HG03571 (cell line): ENCODE measurements around the gene IGSF9.

Source experiments
- ATAC-seq: cut with Tn5 transposase; IDR thresholded peaks from one replicate; pipeline ENCODE4 v1.9.1; 2021; ENCODE audit not compliant: unreplicated experiment

IGSF9 gene

DNA sequence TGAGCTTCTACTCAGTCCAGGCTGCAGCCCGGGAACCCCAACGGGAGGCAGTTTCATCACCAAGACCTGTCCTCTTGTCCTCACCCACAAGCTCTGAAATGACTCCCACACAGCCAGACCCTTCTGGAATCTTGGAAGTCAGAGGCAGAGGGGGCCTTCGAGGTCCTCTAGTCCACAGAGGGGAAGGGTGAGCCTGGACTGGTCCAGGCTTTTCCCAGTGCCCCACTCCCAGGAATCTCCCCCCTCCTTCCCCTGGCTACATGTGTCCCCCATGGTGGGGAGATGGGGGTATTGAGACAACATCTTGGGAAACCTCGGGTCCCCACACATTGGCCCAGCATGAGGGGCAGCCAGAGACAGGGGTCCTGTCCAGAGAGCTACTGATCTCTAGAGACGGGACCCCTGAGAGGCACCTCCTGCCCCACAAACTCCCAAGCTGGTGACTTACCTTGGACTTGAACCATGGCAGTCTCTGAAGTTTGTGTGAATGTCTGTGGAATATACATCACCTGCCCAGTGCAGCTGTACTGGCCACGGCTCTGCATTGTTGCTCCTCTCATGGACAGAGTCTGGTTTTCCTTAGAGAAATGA lies 28.0 kb upstream of the IGSF9 start:
- ATAC-seq = no peak

DNA sequence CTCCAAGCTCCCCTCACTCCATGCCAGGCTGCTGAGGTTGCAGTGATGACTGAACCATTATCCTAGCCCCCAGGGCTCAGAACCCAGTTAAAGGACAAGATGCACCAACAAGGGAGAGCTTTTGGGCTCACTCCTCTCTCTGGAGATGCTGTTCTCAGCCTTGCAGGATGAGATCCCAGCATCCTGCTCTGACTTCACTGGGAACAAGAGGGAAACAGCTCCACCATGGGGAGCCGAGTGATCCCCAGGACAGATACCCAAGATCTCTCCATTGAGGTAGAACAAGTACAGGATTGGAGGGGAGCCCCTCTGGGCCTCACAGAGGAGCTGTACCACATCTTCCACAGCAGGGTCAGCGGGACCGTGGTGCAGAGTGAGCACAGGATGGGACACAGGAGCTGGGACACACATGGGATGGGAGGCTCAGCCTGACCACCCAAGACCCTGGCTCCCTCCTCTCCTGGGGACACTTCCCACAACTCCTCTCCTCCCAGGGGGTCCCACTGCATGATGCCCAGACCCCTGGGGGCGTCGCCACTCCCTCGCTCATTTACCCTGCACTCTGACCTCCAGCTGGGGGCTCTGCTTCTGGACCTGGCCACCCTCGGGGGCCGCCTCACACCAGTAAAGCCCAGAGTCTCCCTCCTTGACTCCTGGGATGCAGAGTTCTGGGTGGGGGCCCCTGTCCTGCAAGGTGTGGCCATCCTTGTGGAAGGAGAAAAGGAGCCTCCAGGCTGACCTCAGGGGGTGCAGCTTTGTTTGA lies 27.2 kb upstream of the IGSF9 start:
- no peak for ATAC-seq

DNA sequence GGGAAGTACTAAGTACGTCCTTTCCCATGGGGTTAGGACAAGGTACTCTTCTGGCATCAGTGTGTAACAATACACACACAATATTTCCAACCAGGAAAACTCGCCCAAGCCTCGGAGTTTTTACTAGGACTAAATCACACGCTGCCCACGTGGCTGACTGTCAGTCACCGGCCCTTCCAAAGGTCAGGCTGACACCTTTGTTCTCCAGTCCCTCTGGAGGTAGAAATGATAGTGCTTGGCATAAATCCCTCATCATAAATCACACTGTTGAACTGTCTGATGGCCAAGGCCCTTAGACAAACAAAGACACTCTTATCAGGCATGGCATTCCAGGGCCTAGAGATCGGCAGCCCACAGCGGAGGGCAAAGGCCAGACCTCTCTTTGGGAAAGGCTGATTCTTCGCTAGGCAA lies 25.5 kb upstream of the IGSF9 start:
- no peak for ATAC-seq

DNA sequence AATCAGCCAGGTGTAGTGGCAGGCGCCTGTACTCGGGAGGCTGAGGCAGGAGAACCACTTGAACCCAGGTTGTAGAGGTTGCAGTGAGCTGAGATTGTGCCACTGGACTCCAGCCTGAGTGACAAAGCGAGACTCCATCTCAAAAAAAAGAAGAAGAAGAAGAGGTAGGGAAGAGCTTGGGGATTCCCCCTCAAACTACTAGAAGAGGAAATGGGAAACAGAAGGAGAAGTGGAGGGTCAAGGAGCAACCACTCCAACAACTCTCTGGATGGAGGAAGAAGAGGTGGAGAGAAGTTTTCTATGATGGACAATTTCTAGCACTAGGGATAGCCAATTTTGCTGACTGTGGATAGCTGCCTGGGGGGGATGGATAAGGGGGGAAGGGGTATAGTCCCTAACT lies 23.5 kb upstream of the IGSF9 start:
- ATAC-seq = no peak

DNA sequence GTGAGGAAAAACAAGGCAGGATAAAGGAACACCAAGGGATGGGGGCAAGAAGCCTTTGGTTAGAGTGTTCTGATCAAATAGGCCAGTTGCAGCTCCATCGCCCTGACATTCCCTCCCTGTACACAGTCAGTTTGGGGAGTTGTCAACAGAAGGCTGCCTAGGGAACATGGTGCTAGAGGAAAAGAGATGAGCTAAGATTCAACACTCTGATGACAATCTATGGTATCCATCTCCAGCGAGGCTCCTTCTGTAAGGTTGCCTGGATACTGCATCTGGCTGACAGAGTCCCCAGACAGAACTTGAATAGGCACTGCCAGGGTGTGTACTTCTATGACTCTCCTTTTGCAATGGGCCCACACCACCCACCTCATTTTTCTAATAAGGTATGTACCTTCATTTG lies 19.9 kb upstream of the IGSF9 start:
- ATAC-seq = no peak

DNA sequence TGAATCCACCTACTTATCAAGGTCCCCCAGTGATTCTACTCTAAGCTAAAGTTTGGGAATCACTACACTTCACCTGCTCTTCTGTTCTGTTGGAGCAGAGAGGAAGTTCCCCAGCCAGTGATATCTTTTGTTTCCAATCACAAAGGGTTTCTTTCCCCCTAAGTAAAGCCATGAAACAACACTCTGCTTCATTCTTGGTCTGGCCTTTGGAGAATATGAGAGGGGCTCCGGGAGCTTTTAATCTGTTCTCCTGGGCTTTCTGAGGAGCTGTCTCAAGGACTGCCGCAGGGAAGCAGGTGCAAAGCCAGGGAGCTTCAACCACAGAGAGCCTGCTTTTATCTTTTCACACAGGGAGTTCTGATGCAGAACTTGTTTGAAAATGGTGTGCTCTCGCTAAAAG lies 18.7 kb upstream of the IGSF9 start:
- ATAC-seq = no peak

DNA sequence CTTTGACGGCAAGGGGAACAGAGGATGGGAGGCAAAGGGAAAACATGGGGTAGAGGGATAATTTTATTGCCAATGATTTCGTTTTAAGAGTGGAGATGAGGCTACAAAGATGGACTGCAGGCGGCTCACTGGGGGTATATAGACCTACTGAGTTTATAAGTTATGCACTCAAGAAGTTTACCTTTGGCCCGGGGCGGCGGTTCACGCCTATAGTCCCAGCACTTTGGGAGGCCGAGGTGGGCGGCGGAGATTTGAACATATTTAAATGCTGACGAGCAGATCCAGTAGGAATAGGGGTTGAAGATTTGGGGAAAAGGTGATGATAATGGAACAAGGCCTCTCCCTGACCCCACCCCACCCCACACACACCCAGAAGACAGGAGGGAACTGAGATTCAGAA lies 16.8 kb upstream of the IGSF9 start:
- no peak for ATAC-seq

DNA sequence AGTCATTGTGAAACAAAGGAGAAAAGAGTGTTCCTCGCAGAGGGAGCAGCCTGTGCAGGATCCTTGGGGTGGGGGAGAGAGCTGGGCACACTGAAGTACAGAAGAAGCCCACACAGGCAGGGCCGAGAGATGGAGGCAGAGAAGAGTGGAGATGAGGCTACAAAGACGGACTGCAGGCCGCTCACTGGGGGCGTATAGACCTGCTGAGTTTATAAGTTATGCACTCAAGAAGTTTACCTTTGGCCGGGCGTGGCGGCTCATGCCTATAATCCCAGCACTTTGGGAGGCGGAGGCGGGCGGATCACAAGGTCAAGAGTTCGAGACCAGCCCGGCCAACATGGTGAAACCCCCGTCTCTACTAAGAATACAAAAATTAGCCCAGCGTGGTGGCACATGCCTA lies 16.2 kb upstream of the IGSF9 start:
- ATAC-seq = no peak

DNA sequence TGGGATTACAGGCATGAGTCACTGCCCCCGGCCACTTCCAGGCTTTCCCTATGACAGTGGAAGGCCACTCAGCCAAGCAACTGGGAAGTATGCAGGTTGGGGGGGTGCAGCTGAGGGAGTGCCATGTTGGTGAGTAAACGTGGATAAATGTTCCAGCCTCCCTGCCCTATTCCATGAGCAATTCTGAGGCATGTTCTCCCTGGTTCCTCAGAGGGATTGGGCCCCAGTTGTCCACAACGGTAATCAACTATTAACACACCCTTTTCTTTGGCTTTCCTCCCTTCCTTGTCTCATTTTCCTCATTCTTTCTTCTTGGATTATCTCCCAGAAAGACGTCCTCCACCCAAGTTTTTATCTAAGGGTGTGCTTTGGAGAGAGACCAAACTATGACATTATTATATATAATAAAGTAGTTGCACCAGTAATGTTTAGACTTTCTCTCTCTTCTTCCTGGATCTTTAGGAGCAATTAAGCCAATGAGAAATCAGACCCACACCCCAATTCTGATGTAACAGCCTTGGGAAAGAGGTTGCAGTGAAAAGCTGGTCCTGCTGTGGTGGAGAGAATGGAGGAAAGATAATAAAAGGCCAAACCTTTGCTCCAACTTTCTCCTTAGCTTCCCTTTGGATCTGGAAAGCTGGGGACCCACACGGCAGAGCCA lies 15.4 kb upstream of the IGSF9 start:
- no peak for ATAC-seq

DNA sequence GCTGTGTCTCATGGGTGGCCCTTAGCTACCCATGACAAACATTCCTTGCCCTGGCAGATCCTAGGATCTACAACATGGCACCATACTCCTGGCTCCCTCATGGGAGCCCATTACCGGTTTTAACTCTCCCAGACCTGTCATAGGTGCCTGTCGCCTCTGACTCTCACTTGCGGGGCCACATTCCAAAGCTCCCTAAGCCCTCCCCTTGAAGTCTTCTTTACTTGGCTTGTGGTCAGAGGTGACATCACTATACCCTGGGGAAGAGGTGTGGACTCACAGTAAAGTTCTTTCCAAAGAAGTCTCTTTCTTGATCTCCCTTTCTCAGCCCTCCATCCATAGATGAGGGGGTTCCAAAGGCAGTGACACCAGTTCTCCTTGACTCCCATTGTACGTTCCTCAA lies 14.0 kb upstream of the IGSF9 start:
- no peak for ATAC-seq

DNA sequence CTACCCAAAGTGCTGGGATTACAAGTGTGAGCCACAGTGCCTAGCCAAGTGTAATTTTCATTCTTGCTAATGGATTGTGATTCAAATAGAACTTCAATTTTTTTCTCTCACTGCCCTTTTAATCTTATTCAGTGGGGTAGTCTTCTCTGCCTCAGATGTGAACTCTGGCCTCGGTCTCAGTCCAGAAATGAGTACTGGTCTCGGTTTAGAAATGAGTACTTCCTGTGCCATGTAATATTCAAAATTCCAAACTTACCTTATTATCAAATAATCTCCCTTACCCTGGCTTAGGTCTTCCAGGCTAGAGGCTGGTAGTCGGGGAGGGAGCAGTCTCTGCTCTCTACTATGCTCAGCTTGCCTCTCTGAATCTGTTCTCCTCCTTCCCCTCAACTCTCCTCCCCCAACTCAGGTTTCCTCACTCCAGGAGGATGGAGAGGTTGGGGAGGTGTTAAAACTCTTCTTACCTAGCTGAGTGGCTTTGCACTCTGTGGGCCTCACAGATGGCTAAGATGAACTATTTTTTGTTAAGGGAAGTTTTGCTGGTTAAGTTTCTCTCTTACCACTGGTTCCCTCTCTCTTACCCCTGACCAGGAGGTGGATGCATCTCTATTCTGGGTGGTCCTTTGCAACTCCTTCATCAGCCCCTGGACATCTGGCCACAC lies 13.4 kb upstream of the IGSF9 start:
- ATAC-seq = no peak

DNA sequence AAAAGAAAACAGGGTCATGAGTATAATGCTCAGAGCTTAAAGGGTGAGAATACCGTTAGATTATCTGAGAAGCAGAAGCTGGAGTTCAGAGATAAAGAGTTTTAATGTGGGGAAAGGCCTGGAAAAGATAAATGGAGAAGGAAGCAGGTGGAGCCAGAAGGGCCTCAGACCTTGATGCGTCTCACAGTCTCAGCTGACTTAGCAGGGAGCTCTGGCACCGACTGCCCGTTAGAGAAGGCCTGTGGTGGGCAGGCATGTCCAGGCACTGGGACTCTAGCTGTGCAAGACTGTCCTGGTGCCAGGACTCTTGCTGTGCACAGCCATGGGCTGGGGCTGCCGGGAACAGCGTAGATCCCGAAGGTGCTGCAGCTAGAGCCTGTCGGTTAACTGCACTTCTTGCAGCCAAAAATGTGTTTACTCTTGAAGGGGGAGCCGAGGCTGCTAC lies 12.4 kb upstream of the IGSF9 start:
- ATAC-seq = no peak

DNA sequence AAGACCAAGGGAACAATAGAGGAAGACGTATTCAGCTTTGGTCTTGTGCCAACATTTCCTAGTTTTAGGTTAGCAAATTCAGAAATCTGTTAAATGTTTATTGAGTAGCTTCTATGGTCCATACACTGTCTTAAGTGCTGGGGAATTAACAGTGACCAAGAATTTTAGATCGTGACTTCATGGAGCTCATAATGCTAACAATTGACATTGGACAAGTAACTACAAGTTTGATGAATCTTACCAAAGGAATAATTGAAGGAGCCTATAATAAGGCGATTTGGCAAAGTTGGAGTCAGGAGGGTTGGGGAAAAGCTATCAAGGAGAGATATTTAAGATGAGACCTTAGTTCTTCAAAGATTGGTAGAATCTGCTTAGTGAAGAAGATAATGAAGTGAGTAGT lies 10.0 kb upstream of the IGSF9 start:
- ATAC-seq = no peak

DNA sequence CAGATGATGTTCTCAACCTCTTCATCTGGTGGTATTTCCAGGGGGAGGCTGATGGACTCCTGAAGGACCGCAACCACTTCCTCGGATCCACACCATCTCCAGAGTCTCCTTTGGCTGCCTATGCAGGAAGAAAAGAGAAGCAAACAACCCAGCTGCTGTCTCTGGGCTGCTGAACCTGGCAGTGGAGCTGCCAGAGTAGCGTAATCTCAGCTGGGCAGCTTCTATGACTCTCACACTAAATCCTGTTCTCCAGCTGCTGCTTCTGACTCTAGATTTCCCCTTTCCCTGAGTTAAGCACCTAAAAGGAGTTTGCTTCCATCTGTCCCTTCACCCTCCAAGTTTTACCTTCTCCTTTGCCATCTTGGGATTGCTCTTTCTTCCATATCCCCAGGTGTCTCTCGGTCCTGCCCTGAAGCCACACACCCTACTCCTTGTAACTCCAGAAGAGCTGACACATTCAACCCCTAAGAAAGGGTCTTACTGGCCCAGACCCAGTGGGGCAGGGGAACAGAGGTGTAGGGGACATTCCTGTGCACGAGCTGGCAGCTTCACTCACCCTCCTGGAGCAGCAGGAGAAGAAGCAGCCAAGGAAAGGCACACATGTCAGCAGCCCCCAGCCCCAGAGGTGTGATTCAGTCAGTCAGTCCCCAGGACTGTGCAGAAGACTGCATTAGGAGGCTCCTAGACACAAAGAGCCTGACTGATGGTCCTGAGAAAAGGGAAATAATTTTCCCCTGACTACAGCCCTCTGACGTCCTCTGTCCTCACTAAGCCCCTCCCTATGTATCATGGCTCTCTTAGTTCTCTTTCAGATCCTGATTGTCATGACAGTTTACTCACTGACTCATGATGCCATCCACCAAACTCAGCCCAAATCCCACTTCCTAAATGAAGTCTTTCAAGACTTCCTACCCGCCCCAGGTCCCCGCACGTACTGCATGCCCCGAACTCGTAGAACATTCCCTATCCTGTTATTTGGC lies 8.4 kb upstream of the IGSF9 start, which contains the start of gene SLAMF9:
Gene SLAMF9 (minus strand): TSS at position 702 of the 980 bp plus-strand sequence. CDS start 100 bp downstream, at position 602.
- ATAC-seq = no peak

DNA sequence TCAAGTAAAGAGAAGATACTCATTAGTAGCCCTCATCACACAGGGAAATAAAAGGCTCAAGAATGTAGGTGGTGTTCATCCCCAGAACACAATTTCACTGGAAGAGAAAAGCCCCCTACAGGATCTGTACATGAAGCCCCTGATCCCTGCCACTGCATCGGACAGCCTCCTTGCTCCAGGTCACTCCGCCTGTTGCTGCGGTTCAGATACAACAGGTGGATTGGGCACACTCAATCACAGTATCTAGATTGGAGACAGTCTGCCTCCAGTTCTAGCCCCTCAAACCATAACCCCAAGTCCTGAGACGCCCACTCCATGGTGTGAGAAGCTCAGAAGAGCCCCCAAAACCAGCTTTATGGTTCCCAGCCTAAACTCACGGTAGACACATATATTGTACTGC lies 7.5 kb upstream of the IGSF9 start:
- no peak for ATAC-seq

DNA sequence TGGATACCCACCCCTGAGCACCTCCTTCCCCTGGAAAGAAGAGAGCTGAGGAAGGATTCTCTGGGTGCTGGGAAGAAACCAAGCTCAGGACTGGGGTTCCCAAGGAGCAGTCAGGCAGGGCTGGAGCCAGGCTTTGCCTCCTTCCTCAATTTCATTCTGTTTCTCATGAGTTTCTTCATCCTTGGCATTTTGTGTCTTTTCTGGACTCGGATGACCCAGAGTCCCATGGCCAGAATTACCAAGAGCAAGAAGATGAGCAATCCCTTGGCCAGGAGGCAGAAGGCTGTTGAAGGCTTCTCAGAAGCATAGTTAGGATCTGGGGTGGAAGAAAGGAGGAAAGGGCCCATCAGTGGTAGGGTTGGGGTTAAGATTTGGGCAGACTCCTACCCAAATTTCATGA lies 6.1 kb upstream of the IGSF9 start:
- no peak for ATAC-seq

DNA sequence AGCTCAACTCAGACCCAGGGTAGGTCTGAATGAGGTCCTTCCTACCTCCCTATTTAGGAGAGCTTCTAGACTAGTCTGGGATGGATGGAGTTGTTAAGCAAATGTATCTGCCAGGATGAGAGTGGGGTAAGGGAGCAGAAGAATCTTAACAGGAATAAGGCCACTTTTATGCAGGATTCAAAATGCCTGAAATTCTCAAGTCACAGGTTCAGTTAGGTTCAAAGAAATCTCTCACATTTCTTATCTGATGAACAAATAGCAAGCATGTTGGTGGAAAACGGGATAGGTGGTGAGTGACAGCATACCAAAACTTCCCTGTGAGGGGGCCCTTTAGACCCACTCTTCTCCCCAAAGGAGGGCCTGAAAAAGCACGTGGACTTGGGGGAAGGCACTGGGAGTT lies 5.6 kb upstream of the IGSF9 start:
- no peak for ATAC-seq

DNA sequence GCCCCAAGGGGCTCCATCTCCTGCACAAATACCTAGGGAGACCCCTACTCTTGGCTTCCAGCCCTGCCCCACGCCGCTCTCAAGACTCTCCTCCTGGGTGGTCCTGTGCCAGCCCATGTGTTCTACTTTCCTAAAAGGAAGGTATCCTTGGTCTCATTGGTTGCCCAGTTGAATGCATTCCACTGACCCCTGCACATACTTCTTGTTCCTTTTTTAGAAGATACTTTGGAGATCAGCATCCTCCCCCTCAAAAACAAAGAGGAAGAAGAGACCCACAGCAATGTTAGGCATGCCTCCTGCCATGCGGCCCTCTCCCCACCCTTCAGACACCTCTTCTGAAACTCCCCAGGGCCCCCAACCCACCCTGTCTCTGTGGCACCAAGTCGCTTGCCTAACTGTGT lies 4.6 kb upstream of the IGSF9 start:
- ATAC-seq = no peak

DNA sequence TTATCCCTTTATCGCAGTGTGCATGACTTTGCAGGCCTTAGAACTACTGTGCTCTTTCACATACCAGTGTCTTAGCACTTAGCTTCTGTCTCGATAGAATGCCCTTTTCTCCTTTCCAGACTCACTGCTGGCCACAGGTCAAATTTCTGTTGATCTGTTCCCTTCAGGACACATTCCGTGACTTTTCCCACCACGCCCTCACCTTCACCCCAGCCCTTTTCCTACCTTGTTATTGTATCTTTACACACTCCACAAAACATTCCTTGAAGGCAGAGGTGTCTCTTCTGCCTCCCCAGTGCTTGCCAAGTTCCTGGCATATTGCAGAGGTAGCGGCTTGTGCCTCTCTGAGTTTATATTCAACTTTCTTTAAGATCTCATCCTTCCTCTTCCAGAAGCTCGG lies 3.7 kb upstream of the IGSF9 start:
- no peak for ATAC-seq

DNA sequence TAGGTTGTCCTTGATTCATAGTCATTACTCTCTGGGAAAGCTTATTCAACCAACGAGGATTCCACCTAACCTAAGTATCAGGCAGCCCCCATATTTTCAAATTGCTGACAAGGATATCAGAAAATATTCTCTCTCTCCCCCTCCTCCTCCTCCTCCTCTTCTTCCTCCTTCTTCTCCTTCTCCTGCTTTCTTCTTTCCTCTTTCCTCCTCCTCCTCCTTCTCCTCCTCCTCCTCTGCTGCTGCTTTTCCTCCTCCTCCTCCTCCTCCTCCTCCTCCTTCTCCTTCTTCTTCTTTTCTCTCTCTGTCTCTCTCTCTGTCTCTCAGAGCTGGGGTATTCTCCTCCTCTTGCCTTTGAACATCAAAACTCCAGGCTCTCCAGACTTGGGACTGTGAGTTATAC lies 2.5 kb upstream of the IGSF9 start:
- no peak for ATAC-seq
